ENCODE measurements around the gene PPP6R2. TPM values are rescaled to one million over a fixed set of nuclear protein-coding genes. Genes with fewer than 3 reads are reported as not detected.

PPP6R2 gene
- polyA plus RNA-seq, 3 donors = 9.1 to 74.5 (median 10.3) TPM

DNA sequence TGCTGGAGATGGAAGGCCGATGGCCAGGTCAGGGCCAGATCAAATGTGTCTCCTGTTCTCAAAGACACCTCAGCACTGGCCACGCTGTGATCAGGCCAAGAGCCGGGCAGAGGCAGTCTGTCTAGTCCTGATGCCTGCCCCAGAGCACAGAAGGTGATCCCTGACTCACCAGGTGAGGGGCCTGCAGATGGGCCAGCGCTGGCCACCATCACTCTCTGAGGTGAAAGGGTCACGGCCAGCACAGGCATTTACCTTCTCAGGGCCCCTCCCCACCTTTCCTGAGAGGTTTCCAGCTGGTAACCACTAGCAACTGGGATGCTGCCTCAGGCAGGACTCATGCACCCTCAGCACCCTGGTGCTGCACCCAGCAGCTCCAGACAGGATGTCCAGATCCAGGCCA lies 128.8 kb downstream of the PPP6R2 start:
- H3K4me3 Mint-ChIP-seq = peak overlapping the region in 1 of 2 donors; percentile 12
- H3K36me3 Mint-ChIP-seq = peaks cover 7 to 25% of the 10 kb centered on the region in 2 donors
- TF ChIP-seq, protein P1, sequence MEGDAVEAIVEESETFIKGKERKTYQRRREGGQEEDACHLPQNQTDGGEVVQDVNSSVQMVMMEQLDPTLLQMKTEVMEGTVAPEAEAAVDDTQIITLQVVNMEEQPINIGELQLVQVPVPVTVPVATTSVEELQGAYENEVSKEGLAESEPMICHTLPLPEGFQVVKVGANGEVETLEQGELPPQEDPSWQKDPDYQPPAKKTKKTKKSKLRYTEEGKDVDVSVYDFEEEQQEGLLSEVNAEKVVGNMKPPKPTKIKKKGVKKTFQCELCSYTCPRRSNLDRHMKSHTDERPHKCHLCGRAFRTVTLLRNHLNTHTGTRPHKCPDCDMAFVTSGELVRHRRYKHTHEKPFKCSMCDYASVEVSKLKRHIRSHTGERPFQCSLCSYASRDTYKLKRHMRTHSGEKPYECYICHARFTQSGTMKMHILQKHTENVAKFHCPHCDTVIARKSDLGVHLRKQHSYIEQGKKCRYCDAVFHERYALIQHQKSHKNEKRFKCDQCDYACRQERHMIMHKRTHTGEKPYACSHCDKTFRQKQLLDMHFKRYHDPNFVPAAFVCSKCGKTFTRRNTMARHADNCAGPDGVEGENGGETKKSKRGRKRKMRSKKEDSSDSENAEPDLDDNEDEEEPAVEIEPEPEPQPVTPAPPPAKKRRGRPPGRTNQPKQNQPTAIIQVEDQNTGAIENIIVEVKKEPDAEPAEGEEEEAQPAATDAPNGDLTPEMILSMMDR (IDR thresholded peaks at IDR 0.05) = no peak
- intact Hi-C loops (cut with micrococcal nuclease) = loop anchor here in 1 of 2 donors (5.0 kb wide), 1 partner anchor 150 kb away; no protein-coding TSS in a partner anchor
- peaks cover 54% of the 10 kb centered on the region for H3K4me1 Mint-ChIP-seq
- H3K4me3 ChIP-seq (replicated peaks in 1 of 3; ENCODE audit: low read depth in 2 of 3, low read length in 3 of 3) = no peak overlapping the region
- no peaks in the 10 kb centered on the region for H3K27me3 ChIP-seq (ENCODE audit: control insufficient read depth in 2 of 2, insufficient read depth in 2 of 2, low read length in 2 of 2)
- peaks cover 45 to 57% of the 10 kb centered on the region in 2 donors for H3K4me1 ChIP-seq (ENCODE audit: control insufficient read depth in 1 of 2, insufficient read depth in 2 of 2, low read length in 2 of 2)
- H4K20me1 ChIP-seq (ENCODE audit: insufficient read depth, low read length) = peaks cover 71% of the 10 kb centered on the region
- no peaks in the 10 kb centered on the region for H3K9me3 ChIP-seq (replicated peaks in 1 of 2; ENCODE audit: control insufficient read depth in 1 of 2, insufficient read depth in 1 of 2, low read length in 2 of 2)
- DNase-seq = no peak
- H3K79me2 ChIP-seq (ENCODE audit: insufficient read depth, low read length) = peaks cover 57% of the 10 kb centered on the region
- H3K27ac Mint-ChIP-seq = no peak overlapping the region
- H3K36me3 ChIP-seq (replicated peaks in 1 of 2; ENCODE audit: control insufficient read depth in 1 of 2, insufficient read depth in 2 of 2, low read length in 2 of 2) = peaks cover 7 to 15% of the 10 kb centered on the region in 2 donors
- H3K27ac ChIP-seq (ENCODE audit: low read depth in 1 of 2, low read length in 2 of 2) = no peak overlapping the region
- H3K27me3 Mint-ChIP-seq (ENCODE audit: low read depth in 3 of 3) = peaks cover 1 to 15% (median 5%) of the 10 kb centered on the region in 3 donors
- no peaks in the 10 kb centered on the region for H3K9me3 Mint-ChIP-seq
- no peak overlapping the region for H3K4me2 ChIP-seq (replicated peaks; ENCODE audit: extremely low read depth, low read length, poor library complexity, severe bottlenecking)
- WGBS (ENCODE audit: insufficient coverage) = 87% methylated on average over 5 of the region's 5 CpGs
- no peak overlapping the region for H2AFZ ChIP-seq (ENCODE audit: insufficient read depth, low read depth, low read length, poor library complexity, severe bottlenecking)
- no peak overlapping the region for H3K9ac ChIP-seq (ENCODE audit: insufficient read depth, low read length, poor library complexity, severe bottlenecking)

DNA sequence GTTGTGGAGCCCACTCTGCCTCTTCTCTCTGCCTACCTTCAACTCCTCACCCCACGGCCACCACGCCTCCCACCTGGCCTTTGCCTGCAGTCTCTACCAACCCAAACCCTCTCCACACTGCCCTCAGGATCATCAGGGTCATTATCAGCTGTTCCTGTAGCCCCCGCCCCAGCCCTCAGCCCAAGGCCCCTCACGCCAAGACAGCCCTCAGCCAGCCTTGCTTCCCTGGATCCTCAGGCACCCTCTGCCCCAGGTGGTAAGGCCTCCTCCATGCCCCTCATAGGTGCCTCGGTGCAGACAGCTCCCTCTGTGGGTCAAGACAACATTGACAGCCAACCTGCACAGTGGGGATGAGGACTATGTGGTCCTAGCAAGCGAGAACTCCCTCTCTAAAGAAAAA lies 130.0 kb downstream of the PPP6R2 start:
- Histone ChIP-seq H3K4me2 (replicated peaks; ENCODE audit: extremely low read depth, low read length, poor library complexity, severe bottlenecking) (peak overlapping the region; percentile 98), H2AFZ (ENCODE audit: insufficient read depth, low read depth, low read length, poor library complexity, severe bottlenecking) (no peak overlapping the region), H3K27me3 (ENCODE audit: control insufficient read depth in 2 of 2, insufficient read depth in 2 of 2, low read length in 2 of 2) (peaks cover 0 to 4% of the 10 kb centered on the region in 2 donors), H3K79me2 (ENCODE audit: insufficient read depth, low read length) (peaks cover 57% of the 10 kb centered on the region), H3K4me3 (replicated peaks in 1 of 3; ENCODE audit: low read depth in 2 of 3, low read length in 3 of 3) (peak overlapping the region in 1 of 3 experiments; percentile 85), H3K4me1 (ENCODE audit: control insufficient read depth in 1 of 2, insufficient read depth in 2 of 2, low read length in 2 of 2) (peaks cover 45 to 57% of the 10 kb centered on the region in 2 donors), H3K9me3 (replicated peaks in 1 of 2; ENCODE audit: control insufficient read depth in 1 of 2, insufficient read depth in 1 of 2, low read length in 2 of 2) (no peaks in the 10 kb centered on the region), H4K20me1 (ENCODE audit: insufficient read depth, low read length) (peaks cover 62% of the 10 kb centered on the region), H3K36me3 (replicated peaks in 1 of 2; ENCODE audit: control insufficient read depth in 1 of 2, insufficient read depth in 2 of 2, low read length in 2 of 2) (peaks cover 0 to 3% of the 10 kb centered on the region in 2 donors), H3K27ac (ENCODE audit: low read depth in 1 of 2, low read length in 2 of 2) (no peak overlapping the region), H3K9ac (ENCODE audit: insufficient read depth, low read length, poor library complexity, severe bottlenecking) (no peak overlapping the region)
- no peak for DNase-seq
- intact Hi-C loops (cut with micrococcal nuclease) = loop anchor here in 1 of 2 donors (5.0 kb wide), 1 partner anchor 149 kb away; no protein-coding TSS in a partner anchor
- peaks cover 2 to 14% of the 10 kb centered on the region in 2 donors for H3K36me3 Mint-ChIP-seq
- H3K27ac Mint-ChIP-seq = peak overlapping the region in 2 of 7 donors; percentile 23 to 26
- no peaks in the 10 kb centered on the region for H3K9me3 Mint-ChIP-seq
- TF ChIP-seq, protein P1 (IDR thresholded peaks at IDR 0.05) = peak; percentile 18
- WGBS (ENCODE audit: insufficient coverage) = 80% methylated on average over 5 of the region's 6 CpGs
- H3K4me3 Mint-ChIP-seq = peak overlapping the region; percentile 90 to 97
- H3K4me1 Mint-ChIP-seq = peaks cover 54% of the 10 kb centered on the region
- H3K27me3 Mint-ChIP-seq (ENCODE audit: low read depth in 3 of 3) = peaks cover 6 to 23% (median 12%) of the 10 kb centered on the region in 3 donors
